Measurements from ENCODE around the gene MASP1.

MASP1 gene

DNA sequence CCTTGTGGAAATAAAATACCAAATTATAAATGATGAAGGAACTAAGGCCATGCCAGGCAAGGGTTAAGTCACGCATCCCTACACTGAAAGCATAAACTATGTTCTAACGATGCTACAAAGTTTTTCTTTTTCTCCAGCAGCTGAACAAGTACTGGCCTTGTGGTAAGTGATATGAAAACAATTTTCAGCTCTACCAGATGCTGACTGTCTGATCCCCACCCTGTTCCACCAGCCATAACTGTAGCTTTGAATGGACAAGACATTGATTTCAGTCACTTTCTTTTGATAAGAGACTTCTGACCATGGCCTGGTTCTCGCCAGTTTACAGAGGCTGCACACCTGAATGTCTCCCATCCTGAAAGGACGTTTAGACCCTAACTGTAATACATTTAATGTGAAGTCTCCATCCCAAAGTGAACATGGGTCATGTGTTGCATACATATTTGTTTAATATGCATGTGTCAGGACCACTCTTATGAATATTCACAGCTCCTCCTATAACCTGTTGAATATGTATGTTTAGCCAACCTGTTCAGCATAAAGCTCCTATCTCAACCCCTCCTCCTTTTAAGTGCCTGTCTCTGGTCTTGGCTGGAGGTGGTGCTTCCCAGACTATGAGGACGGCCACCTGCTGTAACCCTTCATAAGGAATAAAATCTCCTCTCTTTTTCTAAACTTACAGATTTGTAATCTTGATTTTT, 33.4 kb downstream of the MASP1 start:
- Histone ChIP-seq H3K23ac (ENCODE audit: low read length in 2 of 2) (no peak overlapping the region), H3K9ac (ENCODE audit: low read length) (no peak overlapping the region), H3K27me3 (ENCODE audit: control insufficient read depth in 1 of 2, insufficient read depth in 1 of 2, low read length in 2 of 2) (no peaks in the 10 kb centered on the region), H3K4me2 (ENCODE audit: low read length, poor library complexity, severe bottlenecking) (no peak overlapping the region), H2AFZ (ENCODE audit: low read depth, low read length) (no peak overlapping the region), H3K18ac (ENCODE audit: low read depth in 1 of 2, low read length in 2 of 2) (no peak overlapping the region), H3K79me1 (replicated peaks; ENCODE audit: low read length, poor library complexity, severe bottlenecking) (no peaks in the 10 kb centered on the region), H2BK15ac (ENCODE audit: low read depth, poor library complexity, severe bottlenecking) (no peak overlapping the region), H4K91ac (ENCODE audit: low read length) (no peak overlapping the region), H4K8ac (ENCODE audit: low read length) (no peak overlapping the region), H3K14ac (ENCODE audit: low read length in 2 of 2) (no peak overlapping the region), H3K27ac (ENCODE audit: low read length, poor library complexity, severe bottlenecking) (no peak overlapping the region), H2BK120ac (ENCODE audit: low read depth, low read length) (no peak overlapping the region), H3K36me3 (ENCODE audit: control insufficient read depth in 1 of 2, insufficient read depth in 2 of 2, low read depth in 1 of 2, low read length in 2 of 2) (peaks cover 0 to 89% of the 10 kb centered on the region in 2 experiments), H2AK5ac (ENCODE audit: low read length, severe bottlenecking) (no peak overlapping the region), H2BK12ac (ENCODE audit: low read length in 2 of 2) (no peak overlapping the region), H3K9me3 (ENCODE audit: control insufficient read depth, low read length) (peaks cover 10% of the 10 kb centered on the region), H2BK5ac (ENCODE audit: low read depth, low read length, poor library complexity, severe bottlenecking) (no peak overlapping the region), H3K4me3 (ENCODE audit: insufficient read depth in 1 of 2, low read depth in 1 of 2, low read length in 2 of 2) (no peak overlapping the region), H3K4ac (ENCODE audit: low read depth in 1 of 2, low read length in 2 of 2) (no peak overlapping the region), H3K4me1 (ENCODE audit: control insufficient read depth, insufficient read depth, low read depth, low read length) (peaks cover 5% of the 10 kb centered on the region)
- no peak for DNase-seq
- 88% methylated on average over 3 of the region's 5 CpGs for WGBS

DNA sequence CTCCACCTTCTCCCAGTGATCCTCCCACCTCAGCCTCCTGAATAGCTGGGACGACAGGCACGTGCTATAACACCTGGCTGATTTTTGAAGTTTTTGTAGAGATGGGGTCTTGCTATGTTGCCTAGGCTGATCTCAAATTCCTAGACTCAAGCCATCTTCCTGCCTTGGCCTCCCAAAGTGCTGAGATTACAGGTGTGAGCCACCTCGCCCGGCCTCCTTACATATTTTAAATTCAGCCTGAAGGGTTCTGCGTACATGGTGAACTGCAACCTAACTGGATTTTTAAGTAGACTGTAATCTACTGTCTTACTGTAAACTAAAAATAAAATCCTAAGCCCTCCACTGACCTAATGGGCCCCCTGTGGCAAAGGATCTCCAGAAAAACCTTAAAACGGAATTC, 34.1 kb downstream of the MASP1 start:
- Histone ChIP-seq H4K8ac (ENCODE audit: low read length) (no peak overlapping the region), H3K4me2 (ENCODE audit: low read length, poor library complexity, severe bottlenecking) (no peak overlapping the region), H3K18ac (ENCODE audit: low read depth in 1 of 2, low read length in 2 of 2) (no peak overlapping the region), H3K36me3 (ENCODE audit: control insufficient read depth in 1 of 2, insufficient read depth in 2 of 2, low read depth in 1 of 2, low read length in 2 of 2) (peaks cover 0 to 96% of the 10 kb centered on the region in 2 experiments), H3K27me3 (ENCODE audit: control insufficient read depth in 1 of 2, insufficient read depth in 1 of 2, low read length in 2 of 2) (no peaks in the 10 kb centered on the region), H2AK5ac (ENCODE audit: low read length, severe bottlenecking) (no peak overlapping the region), H3K23ac (ENCODE audit: low read length in 2 of 2) (no peak overlapping the region), H2BK5ac (ENCODE audit: low read depth, low read length, poor library complexity, severe bottlenecking) (no peak overlapping the region), H2BK12ac (ENCODE audit: low read length in 2 of 2) (no peak overlapping the region), H2BK15ac (ENCODE audit: low read depth, poor library complexity, severe bottlenecking) (no peak overlapping the region), H3K27ac (ENCODE audit: low read length, poor library complexity, severe bottlenecking) (no peak overlapping the region), H3K4ac (ENCODE audit: low read depth in 1 of 2, low read length in 2 of 2) (no peak overlapping the region), H4K91ac (ENCODE audit: low read length) (no peak overlapping the region), H3K9ac (ENCODE audit: low read length) (no peak overlapping the region), H2BK120ac (ENCODE audit: low read depth, low read length) (no peak overlapping the region), H3K14ac (ENCODE audit: low read length in 2 of 2) (no peak overlapping the region), H2AFZ (ENCODE audit: low read depth, low read length) (no peak overlapping the region), H3K79me1 (replicated peaks; ENCODE audit: low read length, poor library complexity, severe bottlenecking) (no peaks in the 10 kb centered on the region), H3K4me1 (ENCODE audit: control insufficient read depth, insufficient read depth, low read depth, low read length) (peaks cover 2% of the 10 kb centered on the region), H3K9me3 (ENCODE audit: control insufficient read depth, low read length) (peaks cover 10% of the 10 kb centered on the region), H3K4me3 (ENCODE audit: insufficient read depth in 1 of 2, low read depth in 1 of 2, low read length in 2 of 2) (no peak overlapping the region)
- no peak for DNase-seq
- WGBS, result no CpG with 5 or more reads among the region's 6 CpGs

DNA sequence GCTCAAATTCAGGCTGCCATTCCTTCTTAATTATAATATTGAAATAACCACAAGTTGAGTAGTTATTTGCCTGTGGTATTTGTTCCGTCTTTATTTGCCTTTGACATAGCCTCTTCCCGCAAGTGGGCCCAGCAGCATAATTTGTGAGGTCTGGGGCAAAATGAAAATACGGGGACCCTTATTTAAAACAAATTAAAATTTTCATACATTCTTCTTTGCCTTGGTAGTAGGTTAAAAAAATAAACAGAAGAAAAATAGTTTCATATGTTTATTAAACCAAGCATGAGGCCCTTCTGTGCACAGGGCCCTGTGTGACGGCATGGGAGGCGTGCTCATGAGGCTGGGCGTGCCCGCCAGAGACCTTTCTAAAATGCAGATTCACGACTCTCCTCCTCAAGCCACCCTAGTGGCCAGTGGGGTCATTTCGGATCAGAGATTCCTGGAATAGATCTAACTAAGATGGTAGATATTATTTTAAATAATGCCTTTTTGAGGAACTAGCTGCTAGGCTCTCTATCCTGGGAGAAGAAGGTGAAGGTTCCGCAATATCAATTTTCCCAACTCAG, 35.4 kb downstream of the MASP1 start:
- Histone ChIP-seq H3K4me3 (ENCODE audit: insufficient read depth in 1 of 2, low read depth in 1 of 2, low read length in 2 of 2) (no peak overlapping the region), H4K91ac (ENCODE audit: low read length) (no peak overlapping the region), H2BK5ac (ENCODE audit: low read depth, low read length, poor library complexity, severe bottlenecking) (no peak overlapping the region), H3K79me1 (replicated peaks; ENCODE audit: low read length, poor library complexity, severe bottlenecking) (no peaks in the 10 kb centered on the region), H3K9ac (ENCODE audit: low read length) (no peak overlapping the region), H3K36me3 (ENCODE audit: control insufficient read depth in 1 of 2, insufficient read depth in 2 of 2, low read depth in 1 of 2, low read length in 2 of 2) (peaks cover 0 to 98% of the 10 kb centered on the region in 2 experiments), H2AFZ (ENCODE audit: low read depth, low read length) (no peak overlapping the region), H3K18ac (ENCODE audit: low read depth in 1 of 2, low read length in 2 of 2) (no peak overlapping the region), H3K27ac (ENCODE audit: low read length, poor library complexity, severe bottlenecking) (no peak overlapping the region), H3K14ac (ENCODE audit: low read length in 2 of 2) (no peak overlapping the region), H3K9me3 (ENCODE audit: control insufficient read depth, low read length) (peaks cover 8% of the 10 kb centered on the region), H2AK5ac (ENCODE audit: low read length, severe bottlenecking) (no peak overlapping the region), H4K8ac (ENCODE audit: low read length) (no peak overlapping the region), H2BK15ac (ENCODE audit: low read depth, poor library complexity, severe bottlenecking) (no peak overlapping the region), H2BK120ac (ENCODE audit: low read depth, low read length) (no peak overlapping the region), H3K4me1 (ENCODE audit: control insufficient read depth, insufficient read depth, low read depth, low read length) (no peaks in the 10 kb centered on the region), H3K23ac (ENCODE audit: low read length in 2 of 2) (no peak overlapping the region), H3K27me3 (ENCODE audit: control insufficient read depth in 1 of 2, insufficient read depth in 1 of 2, low read length in 2 of 2) (no peaks in the 10 kb centered on the region), H3K4ac (ENCODE audit: low read depth in 1 of 2, low read length in 2 of 2) (no peak overlapping the region), H3K4me2 (ENCODE audit: low read length, poor library complexity, severe bottlenecking) (no peak overlapping the region), H2BK12ac (ENCODE audit: low read length in 2 of 2) (no peak overlapping the region)
- 96% methylated on average over 6 of the region's 10 CpGs for WGBS
- no peak for DNase-seq

DNA sequence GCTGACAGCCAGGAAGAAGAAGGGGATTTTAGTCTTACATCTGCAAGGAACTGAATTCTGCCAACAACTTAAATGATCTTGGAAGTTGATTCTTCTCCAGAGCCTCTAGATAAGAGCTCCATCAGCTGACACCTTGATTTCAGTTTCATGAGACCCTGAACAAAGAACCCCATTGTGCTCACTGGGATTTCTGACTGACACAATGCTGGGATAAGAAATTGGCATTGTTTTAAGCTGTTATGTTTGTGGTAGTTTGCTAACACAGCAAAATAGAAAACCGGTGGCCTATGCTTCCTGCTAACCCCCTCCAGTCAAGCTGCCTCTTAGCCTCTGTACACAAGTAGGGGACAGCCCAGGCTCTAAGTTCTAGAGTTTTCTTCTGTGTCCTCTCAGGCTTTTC, 36.2 kb downstream of the MASP1 start:
- Histone ChIP-seq H3K4me1 (ENCODE audit: control insufficient read depth, insufficient read depth, low read depth, low read length) (no peaks in the 10 kb centered on the region), H3K23ac (ENCODE audit: low read length in 2 of 2) (no peak overlapping the region), H3K4ac (ENCODE audit: low read depth in 1 of 2, low read length in 2 of 2) (no peak overlapping the region), H3K27me3 (ENCODE audit: control insufficient read depth in 1 of 2, insufficient read depth in 1 of 2, low read length in 2 of 2) (no peaks in the 10 kb centered on the region), H3K14ac (ENCODE audit: low read length in 2 of 2) (no peak overlapping the region), H4K8ac (ENCODE audit: low read length) (no peak overlapping the region), H2BK120ac (ENCODE audit: low read depth, low read length) (no peak overlapping the region), H2AFZ (ENCODE audit: low read depth, low read length) (no peak overlapping the region), H3K18ac (ENCODE audit: low read depth in 1 of 2, low read length in 2 of 2) (no peak overlapping the region), H4K91ac (ENCODE audit: low read length) (no peak overlapping the region), H2BK15ac (ENCODE audit: low read depth, poor library complexity, severe bottlenecking) (no peak overlapping the region), H2BK12ac (ENCODE audit: low read length in 2 of 2) (no peak overlapping the region), H3K4me3 (ENCODE audit: insufficient read depth in 1 of 2, low read depth in 1 of 2, low read length in 2 of 2) (no peak overlapping the region), H2AK5ac (ENCODE audit: low read length, severe bottlenecking) (no peak overlapping the region), H3K9ac (ENCODE audit: low read length) (no peak overlapping the region), H3K36me3 (ENCODE audit: control insufficient read depth in 1 of 2, insufficient read depth in 2 of 2, low read depth in 1 of 2, low read length in 2 of 2) (peaks cover 0 to 95% of the 10 kb centered on the region in 2 experiments), H3K79me1 (replicated peaks; ENCODE audit: low read length, poor library complexity, severe bottlenecking) (no peaks in the 10 kb centered on the region), H3K4me2 (ENCODE audit: low read length, poor library complexity, severe bottlenecking) (no peak overlapping the region), H2BK5ac (ENCODE audit: low read depth, low read length, poor library complexity, severe bottlenecking) (no peak overlapping the region), H3K9me3 (ENCODE audit: control insufficient read depth, low read length) (peaks cover under 1% of the 10 kb centered on the region), H3K27ac (ENCODE audit: low read length, poor library complexity, severe bottlenecking) (no peak overlapping the region)
- 80% methylated on average over 1 of the region's 1 CpG for WGBS
- DNase-seq, result no peak

Data from mesenchymal stem cell (in vitro differentiated cells and primary cell).